Natural killer cell (primary cell): ENCODE data around the gene ZNF398. TPM values are rescaled to one million over a fixed set of nuclear protein-coding genes. Genes with fewer than 3 reads are reported as not detected.
"Not testable (repeated sequence)": the region's sequence is repeated elsewhere in the genome, so short reads cannot be mapped to it uniquely, and the experiment has no call there.

Source experiments
- ATAC-seq, 3 donors: fragments of 150-1000 bp in 2 of 3; fragments of 200-7000 bp in 1 of 3; cut with Tn5 transposase; 1 replicate in 1 of 3; 2 replicates in 2 of 3; pipeline ENCODE4 v1.10.0; 2021; ENCODE audit warnings: mild to moderate bottlenecking in 2 of 3, moderate library complexity in 2 of 3
- DNase-seq, 2 donors: peaks; one replicate each; pipeline versions ENCODE4 v3.0.0 to v3.0.0-alpha.2; 2013 to 2021; ENCODE audit warnings: mixed read lengths in 1 of 2
- H3K27ac ChIP-seq: one replicate; pipeline ENCODE4 v1.5.1; 2013; ENCODE audit warnings: mild to moderate bottlenecking, low read length
- H3K27me3 ChIP-seq: one replicate; pipeline ENCODE4 v1.6.1; 2013; ENCODE audit warnings: low read length; ENCODE audit not compliant: control insufficient read depth, insufficient read depth
- H3K36me3 ChIP-seq: one replicate; pipeline ENCODE4 v1.6.1; 2013; ENCODE audit warnings: low read length; ENCODE audit not compliant: control insufficient read depth, insufficient read depth
- H3K4me1 ChIP-seq: one replicate; pipeline ENCODE4 v1.6.1; 2013; ENCODE audit warnings: low read length; ENCODE audit not compliant: control insufficient read depth, insufficient read depth
- H3K4me3 ChIP-seq: one replicate; pipeline ENCODE4 v1.5.1; 2013; ENCODE audit warnings: low read length
- H3K9me3 ChIP-seq: one replicate; pipeline ENCODE4 v1.6.1; 2013; ENCODE audit warnings: low read length; ENCODE audit not compliant: control insufficient read depth, insufficient read depth
- H3K27ac Mint-ChIP-seq, 2 donors: one replicate each; pipeline ENCODE4 v1.8.0; 2022; ENCODE audit warnings: mild to moderate bottlenecking in 2 of 2, mixed read lengths in 2 of 2, moderate library complexity in 1 of 2
- H3K27me3 Mint-ChIP-seq, 2 donors: one replicate each; pipeline ENCODE4 v1.8.0; 2022; ENCODE audit warnings: low read depth in 2 of 2, mixed read lengths in 2 of 2
- H3K36me3 Mint-ChIP-seq: one replicate; pipeline ENCODE4 v1.8.0; 2022; ENCODE audit warnings: mixed read lengths
- H3K4me1 Mint-ChIP-seq, 2 donors: one replicate each; pipeline ENCODE4 v1.8.0; 2022; ENCODE audit warnings: mixed read lengths in 2 of 2
- H3K4me3 Mint-ChIP-seq: one replicate; pipeline ENCODE4 v1.8.0; 2022; ENCODE audit warnings: mild to moderate bottlenecking, moderate library complexity, mixed read lengths
- H3K9me3 Mint-ChIP-seq, 2 donors: one replicate each; pipeline ENCODE4 v1.8.0; 2022; ENCODE audit warnings: mixed read lengths in 2 of 2
- CTCF ChIP-seq: fragments of 200-600 bp; IDR thresholded peaks from one replicate; pipeline ENCODE4 v1.8.0; 2022; ENCODE audit warnings: antibody characterized with exemption
- WGBS: methylation state at CpG from one replicate; pipeline ENCODE4 v1.1.7; 2013; ENCODE audit warnings: missing lambda C conversion rate; ENCODE audit not compliant: insufficient coverage; 5-methylcytosine and 5-hydroxymethylcytosine counted together
- intact Hi-C: fragments of 100-400 bp; cut with micrococcal nuclease; formaldehyde crosslinking; loops from one replicate; pipeline ENCODE4 v1.14.2; 2022
- total RNA-seq, 4 donors: library from RNA; stranded (reverse); fragments of 120-200 nt in 1 of 4; gene quantifications; one replicate each; pipeline versions ENCODE4 v1.2.3 to v1.2.4, GENCODE V29; 2013 to 2022

The ZNF398 gene
- total RNA-seq, 3 donors from 2014 or later (not counting 1 experiment from before 2014, with no cell fraction given) = 14.8 to 18.5 (median 18.5) TPM

- H3K9me3 ChIP-seq = peaks cover 4% of the 10 kb centered on the region
- ATAC-seq (no peak), DNase-seq (no peak)
- no peak for TF ChIP-seq CTCF
- H3K27ac ChIP-seq = no peak overlapping the region
- no peaks in the 10 kb centered on the region for H3K27me3 ChIP-seq
- H3K4me3 ChIP-seq = no peak overlapping the region
- peaks cover 1% of the 10 kb centered on the region for H3K36me3 Mint-ChIP-seq
- H3K4me1 ChIP-seq = no peaks in the 10 kb centered on the region
- H3K27me3 Mint-ChIP-seq = no peaks in the 10 kb centered on the region
- H3K36me3 ChIP-seq = peaks cover 2% of the 10 kb centered on the region
- H3K4me1 Mint-ChIP-seq = no peaks in the 10 kb centered on the region
- no peaks in the 10 kb centered on the region for H3K9me3 Mint-ChIP-seq
- no peak overlapping the region for H3K4me3 Mint-ChIP-seq
- 98% methylated on average over 6 of the region's 9 CpGs for WGBS
- H3K27ac Mint-ChIP-seq = no peak overlapping the region
- intact Hi-C loops = no loop called here
Measured at GRCh38 chr7:149136118-149136517, 11.1 kb upstream of the ZNF398 start.

GRCh38 chr7:149140831-149141230, 6.4 kb upstream of the ZNF398 start:
- 83% methylated on average over 1 of the region's 3 CpGs for WGBS

GRCh38 chr7:149141893-149142292, 5.4 kb upstream of the ZNF398 start:
- Mint-ChIP-seq H3K36me3 (no peaks in the 10 kb centered on the region), H3K9me3 (no peaks in the 10 kb centered on the region), H3K4me1 (peaks cover 3 to 10% of the 10 kb centered on the region in 2 donors), H3K27ac (no peak overlapping the region), H3K27me3 (no peaks in the 10 kb centered on the region), H3K4me3 (no peak overlapping the region)
- no peak for ATAC-seq
- no peak overlapping the region for H3K4me3 ChIP-seq
- H3K27me3 ChIP-seq = no peaks in the 10 kb centered on the region
- no peak overlapping the region for H3K27ac ChIP-seq
- no peaks in the 10 kb centered on the region for H3K9me3 ChIP-seq
- DNase-seq = no peak
- intact Hi-C loops = no loop called here
- peaks cover 14% of the 10 kb centered on the region for H3K4me1 ChIP-seq
- H3K36me3 ChIP-seq = no peaks in the 10 kb centered on the region
- WGBS = 97% methylated on average over 2 of the region's 4 CpGs
- TF ChIP-seq CTCF = no peak

More at GRCh38 chr7:149140831-149141230, 6.4 kb upstream of the ZNF398 start:
- no peaks in the 10 kb centered on the region for H3K36me3 ChIP-seq
- H3K27me3 ChIP-seq = no peaks in the 10 kb centered on the region
- Mint-ChIP-seq H3K4me1 (peaks cover 0 to 7% of the 10 kb centered on the region in 2 donors), H3K27me3 (no peaks in the 10 kb centered on the region), H3K27ac (no peak overlapping the region), H3K4me3 (no peak overlapping the region), H3K36me3 (no peaks in the 10 kb centered on the region), H3K9me3 (no peaks in the 10 kb centered on the region)
- TF ChIP-seq CTCF = no peak
- no peaks in the 10 kb centered on the region for H3K9me3 ChIP-seq
- H3K4me1 ChIP-seq = peaks cover 3% of the 10 kb centered on the region
- intact Hi-C loops = no loop called here
- DNase-seq (no peak), ATAC-seq (no peak)
- H3K4me3 ChIP-seq = no peak overlapping the region
- H3K27ac ChIP-seq = no peak overlapping the region

- H3K27ac Mint-ChIP-seq, H3K36me3 ChIP-seq, H3K36me3 Mint-ChIP-seq, H3K27ac ChIP-seq, H3K27me3 Mint-ChIP-seq, H3K4me3 Mint-ChIP-seq, H3K27me3 ChIP-seq, ATAC-seq, DNase-seq, intact Hi-C loops, H3K4me3 ChIP-seq, H3K9me3 Mint-ChIP-seq, H3K9me3 ChIP-seq: not testable (repeated sequence)
- H3K4me1 ChIP-seq = peaks cover 26% of the 10 kb centered on the region
- 93% methylated on average over 14 of the region's 14 CpGs for WGBS
- peaks cover 13% of the 10 kb centered on the region in 2 donors for H3K4me1 Mint-ChIP-seq
Measured at GRCh38 chr7:149144436-149144922, 2.8 kb upstream of the ZNF398 start.
